PC-3 (cell line): ENCODE measurements around the gene PCDHGB5.
"Not testable (repeated sequence)": the region's sequence is repeated elsewhere in the genome, so short reads cannot be mapped to it uniquely, and the experiment has no call there.

Experiments
- EZH2phosphoT487 ChIP-seq: fragments of 300-600 bp; sonication (generic); IDR thresholded peaks from 2 replicates; pipeline ENCODE4 v1.6.1; 2018; ENCODE audit warnings: mild to moderate bottlenecking, antibody characterized with exemption, low read length, borderline replicate concordance
- TF ChIP-seq, protein P1 (sequence below): fragments of 300-600 bp; sonication (generic); conservative IDR thresholded peaks from 2 replicates; pipeline ENCODE4 v1.5.1; 2017; ENCODE audit warnings: antibody characterized with exemption, low read depth, mild to moderate bottlenecking, low read length

DNA sequence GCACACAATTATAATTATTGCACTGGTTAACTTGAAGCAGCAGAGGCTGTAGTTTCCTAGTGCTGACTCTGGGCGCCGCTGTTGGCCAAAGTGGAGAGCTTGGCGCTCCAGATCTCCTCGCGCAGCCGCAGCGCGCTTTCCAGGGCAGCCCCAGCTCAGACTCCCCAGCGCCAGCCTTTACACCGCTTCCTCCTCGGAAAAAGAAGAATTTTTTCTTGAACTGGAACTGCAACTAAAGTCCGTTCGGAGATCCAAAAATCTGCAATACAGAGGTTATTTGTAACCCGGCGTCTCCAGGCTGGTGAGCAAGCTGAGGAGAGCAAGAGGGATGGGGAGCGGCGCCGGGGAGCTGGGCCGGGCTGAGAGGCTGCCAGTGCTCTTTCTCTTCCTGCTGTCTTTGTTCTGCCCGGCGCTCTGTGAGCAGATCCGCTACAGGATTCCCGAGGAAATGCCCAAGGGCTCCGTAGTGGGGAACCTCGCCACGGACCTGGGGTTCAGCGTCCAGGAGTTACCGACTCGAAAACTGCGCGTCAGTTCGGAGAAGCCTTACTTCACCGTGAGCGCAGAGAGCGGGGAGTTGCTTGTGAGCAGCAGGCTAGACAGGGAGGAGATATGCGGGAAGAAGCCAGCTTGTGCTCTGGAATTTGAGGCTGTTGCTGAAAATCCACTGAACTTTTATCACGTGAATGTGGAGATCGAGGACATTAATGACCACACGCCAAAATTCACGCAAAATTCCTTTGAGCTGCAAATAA is 10.0 kb upstream of the PCDHGB5 start, which contains the start of gene PCDHGB4:
- TF ChIP-seq, protein P1, sequence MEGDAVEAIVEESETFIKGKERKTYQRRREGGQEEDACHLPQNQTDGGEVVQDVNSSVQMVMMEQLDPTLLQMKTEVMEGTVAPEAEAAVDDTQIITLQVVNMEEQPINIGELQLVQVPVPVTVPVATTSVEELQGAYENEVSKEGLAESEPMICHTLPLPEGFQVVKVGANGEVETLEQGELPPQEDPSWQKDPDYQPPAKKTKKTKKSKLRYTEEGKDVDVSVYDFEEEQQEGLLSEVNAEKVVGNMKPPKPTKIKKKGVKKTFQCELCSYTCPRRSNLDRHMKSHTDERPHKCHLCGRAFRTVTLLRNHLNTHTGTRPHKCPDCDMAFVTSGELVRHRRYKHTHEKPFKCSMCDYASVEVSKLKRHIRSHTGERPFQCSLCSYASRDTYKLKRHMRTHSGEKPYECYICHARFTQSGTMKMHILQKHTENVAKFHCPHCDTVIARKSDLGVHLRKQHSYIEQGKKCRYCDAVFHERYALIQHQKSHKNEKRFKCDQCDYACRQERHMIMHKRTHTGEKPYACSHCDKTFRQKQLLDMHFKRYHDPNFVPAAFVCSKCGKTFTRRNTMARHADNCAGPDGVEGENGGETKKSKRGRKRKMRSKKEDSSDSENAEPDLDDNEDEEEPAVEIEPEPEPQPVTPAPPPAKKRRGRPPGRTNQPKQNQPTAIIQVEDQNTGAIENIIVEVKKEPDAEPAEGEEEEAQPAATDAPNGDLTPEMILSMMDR, result peak; percentile 31
- not testable (repeated sequence) for TF ChIP-seq EZH2phosphoT487
